Lung (tissue), 12 donors: ENCODE measurements around the gene RASIP1. TPM values are rescaled to one million over a fixed set of nuclear protein-coding genes. Genes with fewer than 3 reads are reported as not detected.
"Not testable (repeated sequence)": the region's sequence is repeated elsewhere in the genome, so short reads cannot be mapped to it uniquely, and the experiment has no call there.

Experiments used
- ATAC-seq: fragments of 200-7000 bp; cut with Tn5 transposase; one replicate; pipeline ENCODE4 v1.9.1; 2020; ENCODE audit warnings: moderate number of reproducible peaks; ENCODE audit not compliant: insufficient read depth, low FRiP score
- DNase-seq, 3 donors: peaks; one replicate each; pipeline ENCODE4 v3.0.0-alpha.2; 2013 to 2017
- H3K27ac ChIP-seq, 2 donors: one replicate each; pipeline ENCODE4 v1.5.1; 2013; ENCODE audit warnings: mild to moderate bottlenecking in 2 of 2, moderate library complexity in 2 of 2, control low read depth in 1 of 2, inconsistent platforms in 1 of 2, low read depth in 1 of 2, low read length in 1 of 2
- H3K27me3 ChIP-seq, 3 donors: one replicate each; pipeline ENCODE4 v1.5.1; 2013; ENCODE audit warnings: low read length in 2 of 3; ENCODE audit not compliant: control insufficient read depth in 3 of 3, insufficient read depth in 3 of 3
- H3K36me3 ChIP-seq, 4 donors: one replicate each; pipeline ENCODE4 v1.5.1; 2013; ENCODE audit warnings: low read length in 4 of 4, mild to moderate bottlenecking in 1 of 4, moderate library complexity in 1 of 4; ENCODE audit not compliant: control insufficient read depth in 4 of 4, insufficient read depth in 4 of 4
- H3K4me1 ChIP-seq, 5 donors: one replicate each; pipeline ENCODE4 v1.5.1; 2013; ENCODE audit warnings: low read length in 5 of 5, mild to moderate bottlenecking in 2 of 5, moderate library complexity in 1 of 5; ENCODE audit not compliant: control insufficient read depth in 5 of 5, insufficient read depth in 5 of 5
- H3K4me3 ChIP-seq: one replicate; pipeline ENCODE4 v1.5.1; 2013; ENCODE audit warnings: mild to moderate bottlenecking, control low read depth, moderate library complexity
- H3K9ac ChIP-seq, 2 donors: one replicate each; pipeline ENCODE4 v1.5.1; 2013; ENCODE audit warnings: low read length in 2 of 2, control low read depth in 1 of 2; ENCODE audit not compliant: insufficient read depth in 1 of 2
- H3K9me3 ChIP-seq, 4 donors: one replicate each; pipeline ENCODE4 v1.5.1; 2013; ENCODE audit warnings: low read length in 3 of 4, mild to moderate bottlenecking in 1 of 4, moderate library complexity in 1 of 4; ENCODE audit not compliant: control insufficient read depth in 4 of 4, insufficient read depth in 3 of 4
- CTCF ChIP-seq: IDR thresholded peaks from 2 replicates; pipeline ENCODE4 v1.5.1; 2012; ENCODE audit warnings: mild to moderate bottlenecking; ENCODE audit errors: control extremely low read depth, extremely low read depth
- WGBS, 2 donors: extraction: QIAGEN DNeasy Blood & Tissue Kit; methylation state at CpG; one replicate each; pipeline ENCODE4 v1.1.7; 2013; 5-methylcytosine and 5-hydroxymethylcytosine counted together
- polyA plus RNA-seq, 2 donors: library from polyadenylated mRNA; stranded (reverse); fragments of 200-250 nt; gene quantifications; one replicate each; pipeline ENCODE4 v1.2.1, GENCODE V29; 2013
- total RNA-seq, 2 donors: library from RNA; depleted of rRNA in 1 of 2; stranded (reverse); fragments of >200 nt in 1 of 2; gene quantifications; one replicate each; pipeline ENCODE4 v1.2.1, GENCODE V29; 2014 to 2021
- donor health status: control.
- donor health status: control.
- donor health status: Bipolar disorder and iron deficiency.
- donor health status: healthy.
- donor health status: DM: yes; HTN: yes; CAD: no.

Gene RASIP1
- total and polyA plus RNA-seq, 4 donors = 24.7 to 37.9 (median 29.5) TPM

- no peak for DNase-seq
- ATAC-seq = no peak
- 17 to 21% methylated on average over 4 of the region's 4 CpGs for WGBS, 2 donors
- H3K4me3 ChIP-seq = no peak overlapping the region
- H3K9ac ChIP-seq = no peak overlapping the region
- no peak for TF ChIP-seq CTCF
- H3K4me1 ChIP-seq = peaks cover 0 to 11% (median 0%) of the 10 kb centered on the region in 5 donors
- H3K9me3 ChIP-seq = no peaks in the 10 kb centered on the region
- peak overlapping the region in 1 of 2 donors; percentile 37 for H3K27ac ChIP-seq
- H3K27me3 ChIP-seq = peaks cover 0 to 13% (median 13%) of the 10 kb centered on the region in 3 donors
- H3K36me3 ChIP-seq = peaks cover 0 to 3% (median under 1%) of the 10 kb centered on the region in 4 donors
Measured at GRCh38 chr19:48698046-48698445, 42.4 kb downstream of the RASIP1 start.

- peak overlapping the region; percentile 6 for H3K4me3 ChIP-seq
- no peaks in the 10 kb centered on the region for H3K36me3 ChIP-seq
- WGBS, 2 donors = 3 to 4% methylated on average over 34 of the region's 34 CpGs
- peak in 1 of 3 donors; percentile 14 for DNase-seq
- no peak for ATAC-seq
- H3K27me3 ChIP-seq = peaks cover 0 to 13% (median 13%) of the 10 kb centered on the region in 3 donors
- no peak overlapping the region for H3K9ac ChIP-seq
- TF ChIP-seq CTCF = no peak
- H3K4me1 ChIP-seq = peaks cover 0 to 11% (median 0%) of the 10 kb centered on the region in 5 donors
- no peaks in the 10 kb centered on the region for H3K9me3 ChIP-seq
- H3K27ac ChIP-seq = peak overlapping the region in 1 of 2 donors; percentile 26
Measured at GRCh38 chr19:48696353-48697010, 43.9 kb downstream of the RASIP1 start.

- Histone ChIP-seq H3K27ac (peak within 1 kb of the TSS in 1 of 2 donors; percentile 26), H3K27me3 (peaks cover 0 to 13% (median 13%) of the 10 kb centered on the region in 3 donors), H3K4me3 (peak within 1 kb of the TSS; percentile 6), H3K36me3 (no peaks in the 10 kb centered on the region), H3K4me1 (peaks cover 0 to 11% (median 0%) of the 10 kb centered on the region in 5 donors), H3K9ac (no peak within 1 kb of the TSS), H3K9me3 (no peaks in the 10 kb centered on the region)
- 43 to 50% methylated on average over 16 of the region's 16 CpGs for WGBS, 2 donors
- no peak for DNase-seq
- TF ChIP-seq CTCF = no peak
- ATAC-seq = no peak
Measured at GRCh38 chr19:48695743-48696352, 44.6 kb downstream of the RASIP1 start, which contains the start of gene FUT2. Gene FUT2 (plus strand): TSS chr19:48695971. CDS start chr19:48702957, 6,986 bp downstream.

- H3K4me1 ChIP-seq = peaks cover 0 to 11% (median 0%) of the 10 kb centered on the region in 5 donors
- not testable (repeated sequence) for H3K9ac ChIP-seq, H3K9me3 ChIP-seq, H3K4me3 ChIP-seq, DNase-seq, H3K36me3 ChIP-seq, ATAC-seq, H3K27ac ChIP-seq
- H3K27me3 ChIP-seq = peaks cover 0 to 13% (median 13%) of the 10 kb centered on the region in 3 donors
- WGBS, 2 donors = 83 to 93% methylated on average over 9 of the region's 9 CpGs
Measured at GRCh38 chr19:48693629-48694028, 46.8 kb downstream of the RASIP1 start.
